Measurements from ENCODE around the gene JAKMIP2.
"Not testable (repeated sequence)": the region's sequence is repeated elsewhere in the genome, so short reads cannot be mapped to it uniquely, and the experiment has no call there.

The JAKMIP2 gene

DNA sequence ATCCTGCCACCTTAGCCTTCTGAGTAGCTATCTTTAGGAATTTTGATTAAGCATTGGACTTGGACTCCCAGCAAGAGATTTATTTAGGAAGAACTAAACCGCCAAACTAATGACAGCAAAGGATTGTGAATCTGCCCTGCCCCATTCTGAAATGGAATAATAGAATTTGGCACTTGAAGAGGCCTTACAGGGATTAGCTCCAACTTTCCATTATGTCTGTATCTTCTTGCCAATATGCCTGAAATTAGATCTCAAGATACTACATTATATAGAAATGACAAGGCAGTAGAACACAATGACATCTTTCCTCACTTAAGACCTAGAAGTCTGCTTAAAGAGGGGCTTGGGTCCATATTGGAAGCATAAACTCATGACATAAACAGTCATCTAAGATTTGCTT, 195.7 kb downstream of the JAKMIP2 start:
- DNase-seq = no peak

DNA sequence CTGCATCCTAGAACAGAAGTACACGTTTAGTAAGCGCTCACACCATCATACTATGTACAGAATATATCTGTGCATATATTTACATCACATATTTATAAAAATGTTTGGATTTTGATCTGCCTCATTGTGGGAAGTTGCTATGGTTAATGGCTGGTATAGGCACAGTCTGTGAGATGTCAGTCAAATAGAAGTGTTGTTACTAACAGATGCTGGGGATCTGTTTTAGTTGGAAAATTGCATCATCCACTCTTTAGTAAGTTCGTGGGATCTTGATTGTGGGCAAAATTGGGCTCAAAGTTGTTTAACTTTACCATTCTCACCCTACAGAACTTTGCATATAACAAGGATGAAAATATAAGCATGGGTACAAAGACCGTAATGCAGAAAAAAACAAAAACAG, 196.3 kb downstream of the JAKMIP2 start:
- no peak for DNase-seq

DNA sequence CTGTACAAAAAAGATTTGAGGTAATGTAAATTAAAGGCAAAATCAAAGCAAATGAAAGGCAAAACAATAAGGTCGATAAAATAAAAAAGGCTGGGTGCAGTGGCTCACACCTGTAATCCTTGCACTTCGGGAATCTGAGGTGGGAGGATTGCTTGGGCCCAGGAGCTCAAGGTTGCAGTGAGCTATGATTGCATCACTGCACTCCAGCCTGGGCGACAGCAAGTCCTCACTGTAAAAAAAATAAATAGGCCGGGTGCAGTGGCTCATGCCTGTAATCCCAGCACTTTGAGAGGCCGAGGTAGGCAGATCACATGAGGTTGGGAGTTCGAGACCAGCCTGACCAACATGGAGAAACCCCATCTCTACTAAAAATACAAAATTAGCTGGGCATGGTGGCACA, 200.3 kb downstream of the JAKMIP2 start:
- not testable (repeated sequence) for DNase-seq

DNA sequence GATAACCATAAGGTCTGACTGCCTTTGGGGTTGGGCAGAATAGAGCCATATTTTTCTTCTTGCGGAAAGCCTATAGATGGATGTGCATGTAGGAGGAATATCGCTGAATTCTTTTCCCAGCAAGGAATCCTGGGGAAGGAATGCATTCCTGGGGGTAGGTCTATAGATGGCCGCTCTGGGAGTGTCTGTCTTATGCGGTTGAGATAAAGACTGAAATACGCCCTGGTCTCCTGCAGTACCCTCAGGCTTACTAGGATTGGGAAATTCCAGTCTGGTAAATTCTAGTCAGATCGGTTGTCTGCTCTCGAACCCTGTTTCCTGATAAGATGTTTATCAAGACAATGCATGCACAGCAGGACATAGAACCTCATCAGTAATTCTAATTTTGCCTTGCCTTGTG, 202.1 kb downstream of the JAKMIP2 start:
- not testable (repeated sequence) for DNase-seq

DNA sequence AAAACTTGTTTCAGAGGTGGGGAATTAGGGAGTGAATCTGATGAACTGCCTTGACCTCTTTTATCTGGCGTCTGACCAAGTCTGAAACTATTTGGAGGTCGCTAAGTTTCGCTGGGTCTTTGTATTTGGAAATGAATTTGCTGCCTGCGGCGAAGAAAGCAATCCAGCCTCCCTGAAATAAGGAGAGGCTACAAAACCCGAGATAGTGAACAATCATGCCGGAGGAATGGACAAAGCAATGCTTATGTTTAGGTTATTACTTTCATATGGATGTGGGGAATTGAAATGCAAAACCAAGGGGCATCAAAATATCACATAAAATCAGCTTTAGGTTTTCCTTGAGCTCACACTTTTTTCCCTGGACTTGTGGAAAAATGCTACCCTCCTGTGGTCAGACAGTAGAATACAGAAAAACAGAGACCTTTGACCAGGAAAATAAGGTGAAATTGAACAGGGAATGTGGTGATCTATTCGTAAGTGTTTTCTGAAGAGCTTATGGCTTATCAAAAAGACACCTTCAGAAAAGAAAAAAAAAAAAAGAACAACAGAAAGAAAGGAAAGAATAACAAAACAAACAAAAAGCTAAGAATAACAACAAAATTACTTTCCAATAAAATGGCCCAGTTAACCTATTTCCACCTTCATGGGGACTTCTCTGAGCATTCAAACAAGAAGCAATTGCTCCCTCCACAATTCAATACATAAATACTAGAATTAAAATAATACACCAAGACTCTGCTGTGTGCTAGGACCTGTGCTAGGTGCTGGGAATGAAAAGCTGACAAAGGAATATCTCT, 204.1 kb downstream of the JAKMIP2 start:
- DNase-seq = no peak

DNA sequence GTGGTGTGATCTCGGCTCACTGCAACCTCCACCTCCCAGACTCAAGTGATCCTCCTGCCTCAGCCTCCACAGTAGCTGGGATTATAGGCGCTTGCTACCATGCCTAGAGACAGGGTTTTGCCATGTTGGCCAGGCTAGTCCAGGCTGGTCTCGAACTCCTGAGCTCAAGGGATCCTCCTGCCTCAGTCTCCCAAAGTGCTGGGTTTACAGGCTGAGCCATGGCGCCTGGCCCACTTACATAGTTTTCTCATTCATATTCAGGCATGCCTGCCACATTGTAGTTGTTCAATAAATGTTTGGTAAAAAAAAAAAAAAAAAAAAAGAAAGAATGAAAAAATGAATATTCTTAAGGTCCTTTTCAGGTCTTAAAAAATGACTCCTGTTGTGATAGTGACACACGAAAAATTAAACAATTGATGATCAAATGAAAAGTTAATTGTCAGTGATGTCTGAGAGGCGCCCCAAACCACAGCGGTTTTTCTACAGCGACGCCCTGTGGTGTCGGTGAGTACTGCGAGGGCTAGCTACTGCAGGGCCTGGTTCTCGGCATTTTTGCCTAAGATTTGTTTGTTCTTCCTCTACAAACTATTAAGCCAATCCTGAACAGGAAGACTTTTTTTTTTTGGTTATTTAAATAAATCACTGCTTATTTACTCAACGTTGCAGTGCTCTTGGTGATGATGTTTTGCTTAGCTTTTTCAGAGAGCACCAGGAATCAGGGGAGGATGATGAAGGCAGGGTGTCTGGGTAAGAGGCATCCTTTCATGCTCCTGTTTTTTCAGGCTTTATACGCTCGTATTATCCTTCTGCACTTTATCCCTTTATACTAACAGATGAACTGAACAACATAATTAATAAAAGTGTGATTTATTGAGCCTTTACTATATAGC, 205.6 kb downstream of the JAKMIP2 start:
- DNase-seq = no peak

DNA sequence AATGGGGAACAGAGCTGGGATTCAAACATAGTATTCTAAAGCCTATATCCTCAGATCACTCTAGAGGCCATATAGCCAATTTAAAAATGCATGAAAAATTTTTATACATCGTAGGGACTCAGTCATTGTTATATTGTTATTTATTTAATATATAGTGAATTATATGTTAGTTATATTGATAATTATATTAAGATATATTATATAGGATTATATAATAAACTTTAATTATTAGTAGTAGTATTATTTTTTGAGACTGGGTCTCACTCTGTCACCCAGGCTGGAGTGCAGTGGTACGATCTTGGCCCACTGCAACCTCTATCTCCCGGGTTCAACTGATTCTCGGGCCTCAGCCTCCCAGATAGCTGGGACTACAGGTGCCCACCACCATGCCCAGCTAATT, 206.9 kb downstream of the JAKMIP2 start:
- DNase-seq = no peak

DNA sequence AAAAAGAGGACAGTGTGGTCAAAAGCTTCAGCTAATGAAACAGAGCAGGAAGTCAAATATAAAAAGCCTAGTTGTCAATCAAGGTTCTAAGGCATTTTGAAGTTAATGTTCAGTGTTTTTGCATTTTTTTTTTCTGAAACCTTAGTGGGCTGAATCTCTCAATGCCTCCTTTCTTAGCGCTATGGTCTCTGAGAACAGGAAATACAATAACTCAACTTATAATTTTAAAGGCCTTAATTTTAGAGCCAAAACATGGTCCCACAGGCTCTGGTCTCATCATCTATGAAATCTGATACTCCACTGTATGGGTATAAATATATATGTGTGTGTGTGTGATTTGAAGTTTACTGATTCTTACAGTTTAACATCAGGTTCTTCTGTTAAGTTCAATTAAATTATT, 209.3 kb downstream of the JAKMIP2 start:
- DNase-seq = no peak

DNA sequence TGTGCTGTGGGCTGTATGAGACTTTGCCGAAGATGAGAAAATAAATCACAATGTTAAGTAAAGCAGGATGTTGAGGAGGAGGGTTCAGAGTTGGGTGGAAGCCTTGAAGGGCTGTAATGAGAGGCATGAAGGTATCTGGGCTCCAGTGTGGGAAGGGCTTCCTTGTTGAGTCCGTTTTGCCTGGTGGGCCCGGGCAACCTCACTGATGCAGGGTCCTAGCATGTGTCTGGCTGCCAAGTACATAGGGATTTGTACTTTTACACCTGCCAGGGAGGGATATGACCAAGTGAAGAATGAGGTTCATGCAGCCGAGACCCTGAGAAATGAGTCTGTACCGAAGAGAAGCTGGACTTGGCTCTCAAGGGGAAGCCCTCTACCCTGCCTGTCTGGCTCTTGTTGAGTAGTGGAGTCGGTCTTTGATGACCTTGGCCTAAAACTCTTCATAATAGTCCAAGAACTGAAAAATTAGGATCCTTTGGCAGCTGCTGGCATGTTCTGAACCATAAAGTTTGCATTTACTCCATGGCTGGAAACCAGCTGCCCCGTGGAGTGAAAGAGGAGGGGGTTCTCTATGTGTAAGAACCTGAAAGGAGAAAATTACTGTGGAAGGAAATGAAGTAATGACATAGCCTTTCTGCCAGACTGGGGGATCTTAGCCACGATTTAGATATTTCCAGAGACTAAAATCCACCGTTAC, 213.7 kb downstream of the JAKMIP2 start:
- no peak for DNase-seq

DNA sequence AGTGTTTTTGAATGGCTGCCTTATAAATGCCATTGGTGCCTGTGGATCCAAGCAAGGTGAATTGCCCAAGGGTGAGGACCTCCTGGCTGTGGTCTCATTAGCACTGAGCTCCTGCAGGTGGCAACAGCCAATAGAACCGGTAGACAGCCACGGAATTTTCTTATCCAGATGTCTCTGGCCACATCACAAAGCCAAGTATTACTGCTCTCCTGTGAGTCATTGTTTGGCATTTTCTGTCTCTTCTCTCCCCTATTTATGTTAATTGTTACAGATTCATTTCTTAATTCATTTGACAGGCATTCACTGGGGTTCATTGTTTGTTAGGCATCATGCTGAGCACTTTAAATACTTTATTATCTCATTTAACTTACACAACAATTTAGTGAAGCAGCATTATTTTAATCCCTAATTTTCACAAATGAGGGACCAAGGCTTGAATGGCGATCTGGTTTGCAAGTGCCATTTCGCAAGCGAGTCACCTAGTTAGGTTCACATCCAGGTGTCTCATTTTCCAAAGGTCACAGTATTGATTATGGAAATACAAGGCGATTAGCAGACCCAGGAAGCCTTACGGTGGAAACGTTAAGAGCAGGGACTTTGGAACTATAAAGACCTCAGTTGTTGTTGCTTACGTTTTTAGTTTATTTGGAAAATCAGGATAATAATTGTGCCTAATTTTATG, 214.5 kb downstream of the JAKMIP2 start:
- DNase-seq = no peak

DNA sequence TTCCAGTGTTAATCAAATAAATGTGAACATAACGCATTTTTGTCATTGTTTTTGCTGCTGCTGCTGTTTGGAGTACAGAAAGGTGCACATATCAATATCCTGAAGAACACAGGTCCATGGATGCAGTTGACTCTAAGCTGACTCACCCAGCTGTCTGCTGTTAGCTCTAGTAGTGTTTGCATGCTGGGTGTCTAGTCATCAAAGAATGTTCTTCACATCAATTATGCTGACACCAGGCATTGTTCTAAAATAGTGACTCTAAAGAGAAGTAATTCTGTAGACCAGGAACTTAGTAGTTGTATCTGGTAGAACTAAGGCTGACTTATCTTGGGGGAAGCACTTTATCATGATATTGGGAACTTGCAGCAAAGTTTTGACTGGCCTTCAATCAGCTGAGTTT, 217.0 kb downstream of the JAKMIP2 start:
- no peak for DNase-seq

DNA sequence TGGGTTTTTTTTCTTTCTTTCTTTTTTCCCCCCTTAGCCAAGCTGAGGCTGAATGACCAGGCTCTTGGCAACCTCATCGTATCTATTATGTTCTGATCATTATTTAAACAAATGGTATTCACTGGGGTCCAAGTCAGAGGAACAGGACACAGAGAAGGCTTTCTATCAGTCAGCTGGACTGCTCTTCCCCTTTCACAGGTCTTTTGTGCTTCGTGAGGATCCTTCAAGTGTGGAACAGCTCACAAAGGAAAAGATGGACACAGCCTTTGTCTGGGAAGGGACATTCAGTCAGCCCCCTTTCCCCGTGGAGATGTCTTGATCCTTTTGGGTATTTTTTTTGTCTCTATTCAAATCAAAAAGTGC, 218.4 kb downstream of the JAKMIP2 start:
- DNase-seq = no peak

DNA sequence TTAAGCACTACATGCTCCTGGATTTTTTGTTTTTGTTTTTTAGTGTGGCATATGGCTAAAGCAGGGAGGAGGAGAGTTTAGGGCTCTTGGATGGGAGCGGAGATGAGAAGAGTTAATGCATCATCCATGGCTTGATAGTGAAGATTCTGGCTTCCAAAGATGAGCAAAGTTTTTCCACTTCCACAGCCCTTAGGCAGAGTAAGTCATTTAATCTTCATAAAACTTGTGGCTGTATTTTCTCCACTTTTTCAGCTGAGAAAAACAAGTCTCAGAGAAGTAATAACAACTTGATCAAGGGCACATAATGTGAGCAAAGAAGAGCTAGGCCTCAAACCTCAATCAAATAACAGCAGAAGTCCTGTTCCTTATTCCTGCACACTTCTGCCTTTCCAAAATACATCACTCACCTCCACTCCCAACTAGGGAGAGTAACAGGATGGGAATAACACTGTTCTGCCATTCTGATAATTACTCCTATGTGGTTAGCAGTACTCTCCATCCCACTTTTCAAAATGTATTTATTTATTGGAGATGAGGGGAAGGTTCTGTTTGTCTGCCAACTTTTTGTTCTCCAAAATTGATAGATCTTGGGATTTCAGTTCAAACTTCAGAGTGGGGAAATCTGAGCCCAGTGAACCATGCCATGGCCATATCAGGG, 218.9 kb downstream of the JAKMIP2 start:
- no peak for DNase-seq

DNA sequence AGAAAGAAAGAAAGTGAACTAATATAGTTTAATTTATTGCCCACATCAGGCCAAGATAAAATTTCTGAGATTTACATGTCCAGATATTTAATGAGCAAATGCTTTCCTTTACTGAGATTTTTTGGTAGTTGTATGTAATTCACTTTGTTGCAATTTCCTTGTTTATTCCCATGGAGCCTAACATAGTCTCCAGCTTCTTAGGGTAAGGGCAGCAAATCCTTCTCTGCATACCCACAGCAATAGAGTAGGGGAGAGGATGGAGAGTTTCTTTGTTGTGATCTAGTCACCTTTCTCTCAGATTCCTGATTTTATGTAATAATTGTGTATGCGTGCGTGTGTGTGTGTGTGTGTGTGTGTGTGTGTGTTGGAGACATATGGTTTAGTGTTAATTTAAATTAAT, 221.1 kb downstream of the JAKMIP2 start:
- DNase-seq = no peak

DNA sequence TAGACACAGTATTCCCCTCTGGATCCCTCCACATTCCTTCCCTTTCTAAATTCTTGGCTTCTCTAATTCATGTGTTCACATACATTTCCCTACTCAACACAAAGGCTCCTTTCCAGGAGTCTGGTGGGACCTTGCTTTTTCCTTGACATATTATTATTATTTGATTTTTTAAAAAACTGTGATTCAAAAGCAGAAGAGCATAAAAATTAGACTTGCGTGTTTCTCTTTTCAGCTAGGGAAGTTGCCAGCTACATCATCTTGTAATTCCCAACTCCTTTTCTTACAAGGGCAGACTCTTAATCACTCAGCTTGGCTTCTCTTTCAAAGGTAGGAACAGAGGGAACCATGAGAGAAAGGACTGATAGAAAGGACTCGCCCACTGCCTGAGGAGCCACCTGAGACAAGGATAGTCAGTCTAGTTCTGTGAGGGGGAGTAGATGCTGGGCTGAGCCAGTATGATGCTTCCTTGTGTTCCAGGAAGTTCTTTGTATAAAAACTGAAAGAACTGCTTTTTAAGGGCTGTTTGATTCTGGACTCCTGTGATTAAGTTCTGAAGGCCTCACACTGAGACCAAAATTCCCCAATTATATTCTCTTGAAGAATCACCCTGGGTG, 221.7 kb downstream of the JAKMIP2 start:
- DNase-seq = no peak

DNA sequence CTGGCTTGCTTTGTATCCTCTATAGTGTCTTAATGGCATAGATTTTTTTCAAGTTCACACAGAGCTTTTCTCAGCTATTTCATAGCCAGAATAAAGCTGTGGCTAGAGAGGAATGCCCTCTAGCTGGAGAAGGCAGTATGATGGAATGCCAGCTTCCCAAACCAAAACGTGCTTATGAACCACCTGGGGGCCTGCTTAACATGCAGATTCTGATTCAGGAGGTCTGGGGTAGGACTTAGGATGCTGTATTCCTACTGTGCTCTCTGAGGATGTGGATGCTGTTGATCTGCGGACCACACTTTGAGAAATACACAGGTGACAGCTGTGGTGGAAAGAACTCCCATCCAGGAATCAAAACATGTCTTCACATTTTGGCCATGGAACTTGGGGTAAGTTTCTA, 222.8 kb downstream of the JAKMIP2 start:
- no peak for DNase-seq

DNA sequence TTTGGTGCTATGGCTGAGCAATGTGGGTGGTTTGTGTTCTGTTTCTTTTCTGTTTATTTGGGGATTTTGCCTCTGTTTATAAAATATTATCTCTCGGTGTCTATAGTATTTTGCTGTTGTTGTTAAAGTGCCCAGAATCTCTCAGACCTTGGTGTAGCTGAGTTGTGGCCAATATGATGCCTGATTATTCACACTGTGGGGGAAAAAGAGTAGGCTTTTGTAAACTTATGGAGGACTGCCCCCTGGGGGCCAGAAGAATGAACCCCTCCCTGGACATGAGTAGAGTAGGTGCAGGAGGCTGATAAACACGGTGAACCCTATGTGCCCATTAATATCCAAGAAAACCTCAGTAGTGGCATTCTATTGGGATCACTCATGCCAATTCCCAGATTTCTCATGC, 223.7 kb downstream of the JAKMIP2 start:
- DNase-seq = no peak

DNA sequence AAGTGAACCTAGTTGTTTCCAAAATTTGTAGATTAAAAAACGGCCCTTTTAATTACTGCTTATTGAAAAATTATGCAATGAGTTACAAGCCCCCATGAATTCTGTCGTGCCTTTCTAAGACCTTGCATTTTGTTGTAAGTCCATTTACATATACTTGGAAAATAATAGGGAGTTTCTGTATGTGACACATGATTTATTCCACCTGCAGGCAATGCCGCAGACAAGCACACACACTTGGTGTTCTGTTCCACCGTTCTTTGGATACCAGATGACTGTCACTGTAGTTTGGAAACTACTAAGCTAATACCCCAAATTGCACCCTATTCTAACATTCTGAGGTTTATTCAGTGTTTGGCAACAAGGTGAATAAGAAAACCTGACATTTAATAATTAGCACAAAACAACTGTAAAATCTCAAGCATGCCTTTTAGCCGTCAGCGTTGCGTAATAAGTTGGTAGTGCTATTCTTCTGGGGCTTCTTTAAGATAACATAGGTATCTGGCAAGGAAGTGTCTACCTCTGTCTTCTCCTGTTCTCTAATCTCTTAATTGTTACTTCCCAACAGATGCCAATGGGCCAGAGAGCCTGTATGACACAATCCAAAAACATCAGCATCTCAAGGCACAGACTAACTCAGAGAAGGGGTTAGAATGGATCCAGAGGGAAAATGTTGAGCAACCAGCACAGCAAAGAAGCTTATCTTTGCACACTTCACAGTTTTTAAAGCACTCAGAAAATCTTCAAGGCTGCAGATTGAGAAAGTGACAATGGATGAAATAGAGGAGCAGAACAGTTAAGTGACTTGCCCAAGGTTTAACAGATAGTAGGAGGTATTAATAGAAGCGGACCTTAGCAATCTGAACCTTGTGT, 224.4 kb downstream of the JAKMIP2 start:
- no peak for DNase-seq

DNA sequence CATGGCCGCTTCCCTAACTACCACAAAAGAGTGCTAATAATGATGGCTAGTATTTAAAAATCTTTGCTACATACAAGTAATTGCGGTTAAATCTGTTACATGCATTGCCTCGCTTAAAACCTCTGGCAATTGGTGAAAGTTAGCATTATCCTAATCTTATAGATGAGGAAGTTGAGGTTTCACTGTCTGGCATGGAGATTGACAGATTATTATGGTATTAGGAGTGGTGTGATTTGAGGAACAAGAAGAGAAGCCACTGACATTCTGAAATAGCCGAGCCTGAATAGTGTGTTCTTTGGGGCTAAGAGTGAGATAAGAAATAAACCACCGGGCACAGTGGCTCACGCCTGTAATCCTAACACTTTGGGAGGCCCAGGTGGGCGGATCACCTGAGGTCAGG, 227.4 kb downstream of the JAKMIP2 start:
- DNase-seq = no peak

DNA sequence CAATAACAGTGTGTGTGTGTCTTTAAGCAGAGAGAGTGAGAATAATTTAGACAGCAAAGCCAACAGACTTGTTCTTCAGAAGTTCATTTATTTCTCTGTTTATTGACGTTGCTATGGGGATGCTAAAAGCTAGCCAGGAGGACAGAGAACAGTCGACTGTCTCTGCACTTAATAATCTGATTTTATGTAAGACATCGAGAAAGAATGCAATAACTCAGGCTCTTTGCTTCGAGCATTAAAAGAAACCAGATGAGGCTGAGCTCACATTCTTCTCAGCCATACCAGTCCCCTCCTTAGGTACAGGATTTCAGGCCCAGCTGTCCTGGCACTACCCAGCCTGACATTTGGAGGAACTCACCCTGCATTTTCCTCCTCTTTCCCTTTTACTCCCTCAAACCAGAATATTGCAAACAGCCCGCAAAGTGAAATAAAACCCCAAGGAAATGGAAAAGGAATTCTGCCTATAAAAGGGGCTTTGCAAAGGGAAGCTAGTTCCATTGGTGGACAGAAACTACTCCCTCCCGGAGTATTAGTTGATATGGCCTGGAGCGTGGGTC, 228.2 kb downstream of the JAKMIP2 start:
- DNase-seq = no peak

DNA sequence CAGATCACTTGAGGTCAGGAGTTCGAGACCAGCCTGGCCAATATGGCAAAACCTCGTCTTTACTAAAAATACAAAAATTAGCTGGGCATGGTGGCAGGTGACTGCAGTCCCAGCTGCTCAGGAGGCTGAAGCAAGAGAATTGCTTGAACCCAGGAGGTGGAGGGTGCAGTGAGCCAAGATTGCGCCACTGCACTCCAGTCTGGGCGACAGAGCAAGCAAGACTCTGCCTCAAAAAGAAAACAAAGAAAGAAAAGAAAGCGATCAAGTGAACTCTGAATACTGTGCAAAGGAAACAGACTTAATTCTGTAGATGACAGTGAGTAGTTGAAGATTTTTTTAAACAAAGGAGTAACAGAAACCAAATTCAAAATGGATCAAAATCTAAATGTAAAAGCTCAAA, 228.7 kb downstream of the JAKMIP2 start:
- not testable (repeated sequence) for DNase-seq

Data from activated CD4-positive, alpha-beta T cell treated with anti-CD3 and anti-CD28 coated beads for 1 hour (primary cell).